GM10266 (cell line): ENCODE results near the gene MED15.

Experiments used
- DNase-seq: peaks from one replicate; pipeline ENCODE4 v3.0.0; 2012; ENCODE audit errors: extremely low spot score
- TF ChIP-seq, protein P1 (sequence below): IDR thresholded peaks from 2 replicates; pipeline ENCODE4 v1.5.1; 2012; ENCODE audit warnings: mild to moderate bottlenecking, low read depth; ENCODE audit not compliant: control insufficient read depth, insufficient read depth; ENCODE audit errors: missing control alignments

Gene MED15

DNA sequence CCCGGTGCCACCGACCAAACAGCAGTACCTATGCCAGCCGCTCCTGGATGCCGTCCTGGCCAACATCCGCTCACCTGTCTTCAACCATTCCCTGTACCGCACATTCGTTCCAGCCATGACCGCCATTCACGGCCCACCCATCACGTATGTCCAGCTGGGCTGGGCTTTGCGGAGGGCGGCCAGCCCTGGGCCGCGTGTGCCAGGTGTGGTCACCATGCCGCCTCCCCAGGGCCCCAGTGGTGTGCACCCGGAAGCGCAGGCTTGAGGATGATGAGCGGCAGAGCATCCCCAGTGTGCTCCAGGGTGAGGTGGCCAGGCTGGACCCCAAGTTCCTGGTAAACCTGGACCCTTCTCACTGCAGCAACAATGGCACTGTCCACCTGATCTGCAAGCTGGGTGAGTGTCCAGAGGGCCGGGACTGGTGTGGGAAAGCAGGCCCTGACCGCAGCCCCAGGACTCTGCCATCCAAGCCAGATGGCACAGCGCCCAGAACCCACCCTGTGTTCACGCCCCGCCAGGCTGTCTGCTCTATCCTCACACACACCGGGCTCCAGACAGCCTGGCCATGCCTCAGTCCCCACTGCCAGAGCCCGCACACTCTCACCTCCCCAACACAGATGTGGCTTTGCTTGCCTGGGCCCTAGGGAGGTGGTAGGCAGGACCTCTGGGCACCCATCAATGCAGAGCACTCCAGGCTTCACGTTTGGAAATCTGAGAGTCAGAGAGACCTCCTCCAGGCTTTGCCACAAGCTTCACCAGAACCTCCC is 77.6 kb downstream of the MED15 start:
- DNase-seq, result no peak
- TF ChIP-seq, protein P1, sequence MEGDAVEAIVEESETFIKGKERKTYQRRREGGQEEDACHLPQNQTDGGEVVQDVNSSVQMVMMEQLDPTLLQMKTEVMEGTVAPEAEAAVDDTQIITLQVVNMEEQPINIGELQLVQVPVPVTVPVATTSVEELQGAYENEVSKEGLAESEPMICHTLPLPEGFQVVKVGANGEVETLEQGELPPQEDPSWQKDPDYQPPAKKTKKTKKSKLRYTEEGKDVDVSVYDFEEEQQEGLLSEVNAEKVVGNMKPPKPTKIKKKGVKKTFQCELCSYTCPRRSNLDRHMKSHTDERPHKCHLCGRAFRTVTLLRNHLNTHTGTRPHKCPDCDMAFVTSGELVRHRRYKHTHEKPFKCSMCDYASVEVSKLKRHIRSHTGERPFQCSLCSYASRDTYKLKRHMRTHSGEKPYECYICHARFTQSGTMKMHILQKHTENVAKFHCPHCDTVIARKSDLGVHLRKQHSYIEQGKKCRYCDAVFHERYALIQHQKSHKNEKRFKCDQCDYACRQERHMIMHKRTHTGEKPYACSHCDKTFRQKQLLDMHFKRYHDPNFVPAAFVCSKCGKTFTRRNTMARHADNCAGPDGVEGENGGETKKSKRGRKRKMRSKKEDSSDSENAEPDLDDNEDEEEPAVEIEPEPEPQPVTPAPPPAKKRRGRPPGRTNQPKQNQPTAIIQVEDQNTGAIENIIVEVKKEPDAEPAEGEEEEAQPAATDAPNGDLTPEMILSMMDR, result no peak

DNA sequence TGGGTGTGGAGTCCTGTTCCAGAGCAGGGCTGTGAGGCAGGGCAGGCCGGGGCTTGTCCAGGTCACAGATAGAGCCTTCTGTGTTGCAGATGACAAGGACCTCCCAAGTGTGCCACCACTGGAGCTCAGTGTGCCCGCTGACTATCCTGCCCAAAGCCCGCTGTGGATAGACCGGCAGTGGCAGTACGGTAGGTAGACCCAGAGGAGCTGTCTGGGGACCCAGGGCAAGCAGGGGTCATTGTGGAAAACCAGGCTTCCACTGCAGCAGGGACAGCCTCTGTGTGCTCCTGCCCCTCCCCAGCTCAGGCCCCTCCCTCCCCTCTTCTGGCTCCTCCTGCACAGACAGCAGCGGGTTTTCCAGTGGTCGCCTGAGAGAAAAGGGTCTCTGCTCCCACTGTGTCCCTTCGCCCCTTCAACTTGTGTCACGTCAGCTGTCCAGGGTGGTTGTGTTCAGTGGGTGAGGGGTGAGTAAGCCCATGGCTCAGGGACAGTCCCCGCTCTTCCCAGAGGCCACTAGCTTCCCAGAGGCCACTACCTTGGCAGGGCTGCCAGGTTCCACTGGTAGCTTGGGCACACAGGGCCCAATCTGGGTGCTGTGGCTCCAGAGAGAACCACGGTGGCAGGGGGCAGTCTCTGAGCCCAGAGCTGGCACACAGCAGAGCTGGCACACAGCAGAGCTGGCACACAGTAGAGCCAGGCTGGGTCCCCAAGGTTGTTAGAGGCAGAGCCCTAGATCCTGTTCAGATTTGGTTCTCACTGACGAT is 78.4 kb downstream of the MED15 start:
- no peak for DNase-seq
- TF ChIP-seq, protein P1, result no peak

DNA sequence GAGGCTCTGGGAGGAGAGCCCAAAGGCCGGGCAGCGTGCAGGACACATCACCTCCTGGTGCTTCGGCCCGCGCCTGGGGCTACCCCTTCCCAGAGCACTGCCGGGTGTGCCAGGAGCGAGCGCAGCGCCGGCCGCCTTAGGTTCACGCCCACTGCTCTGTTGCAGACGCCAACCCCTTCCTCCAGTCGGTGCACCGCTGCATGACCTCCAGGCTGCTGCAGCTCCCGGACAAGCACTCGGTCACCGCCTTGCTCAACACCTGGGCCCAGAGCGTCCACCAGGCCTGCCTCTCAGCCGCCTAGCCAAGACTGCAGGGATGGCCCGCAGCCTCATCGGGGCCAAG is 79.0 kb downstream of the MED15 start:
- TF ChIP-seq, protein P1, result no peak
- no peak for DNase-seq

DNA sequence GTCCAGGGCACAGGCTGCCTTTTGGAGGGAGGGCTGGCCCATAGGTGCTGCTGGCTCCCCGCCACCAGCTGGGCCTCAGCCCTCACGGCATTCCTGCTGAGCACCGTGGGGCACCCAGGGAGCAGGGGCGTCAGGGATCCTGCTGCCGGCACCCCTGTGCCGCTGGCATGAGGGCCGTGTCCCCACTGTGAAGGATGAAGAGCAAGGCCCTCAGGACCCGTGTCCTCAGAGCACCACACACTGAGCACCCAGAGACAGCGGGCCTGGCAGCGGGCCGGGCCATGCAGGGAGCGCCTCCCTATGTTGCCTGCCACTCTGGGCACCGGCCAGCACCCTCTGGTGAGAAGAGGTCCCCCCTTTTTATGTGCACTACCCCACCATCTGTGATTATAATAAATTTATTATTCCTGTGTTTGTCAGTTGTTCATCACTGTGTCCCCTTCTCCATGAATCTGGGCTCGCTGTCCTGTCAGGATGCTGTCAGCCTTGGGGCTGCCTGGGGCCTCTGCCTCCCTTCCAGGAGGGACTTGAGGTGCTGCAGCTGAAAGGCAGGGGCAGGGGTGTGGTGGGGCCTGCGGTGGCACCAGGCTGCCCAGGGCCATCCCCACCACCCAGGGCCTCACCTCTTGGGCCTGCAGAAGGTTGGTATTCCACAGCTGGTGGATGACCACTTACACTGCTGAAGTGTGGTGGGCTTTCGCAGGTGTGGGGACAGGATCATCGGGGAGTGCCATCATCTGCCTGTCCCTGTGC is 80.0 kb downstream of the MED15 start:
- TF ChIP-seq, protein P1, result no peak

DNA sequence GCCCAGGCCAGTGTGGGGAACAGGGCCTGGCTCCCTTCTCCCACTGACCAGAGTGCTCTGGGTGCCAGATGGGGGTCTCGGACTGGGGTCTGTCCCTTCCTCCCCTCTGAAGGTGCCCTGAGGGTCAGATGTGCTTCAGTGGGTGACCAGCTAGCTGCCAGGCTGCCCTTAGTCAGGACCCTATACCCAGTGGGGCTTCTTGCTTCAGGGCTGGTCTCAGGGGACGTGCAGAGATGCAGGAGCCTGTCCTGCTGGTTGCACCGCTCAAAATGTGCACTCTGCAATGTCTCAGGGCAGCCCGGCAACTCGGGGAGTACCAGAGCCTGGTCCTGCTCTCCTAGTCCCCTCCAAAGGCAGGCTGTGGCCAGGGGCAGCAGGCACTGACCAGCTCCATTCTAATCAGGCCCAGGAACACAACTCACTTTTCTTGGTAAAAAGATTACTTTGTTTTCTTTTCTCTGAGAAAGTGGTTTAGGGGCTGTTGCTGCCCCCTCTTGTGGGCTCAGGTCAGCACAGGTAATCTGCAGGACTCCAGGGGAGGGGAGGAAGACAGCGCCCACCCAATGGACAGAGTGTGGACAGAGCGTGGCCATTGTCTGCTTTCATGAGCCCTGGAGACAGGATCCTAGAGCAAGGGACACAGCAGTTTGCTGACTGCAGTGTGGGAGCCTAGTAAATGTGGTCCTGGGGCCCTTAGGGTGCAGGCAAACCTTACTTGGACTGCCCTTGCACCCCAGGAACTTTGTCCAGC is 80.9 kb downstream of the MED15 start:
- TF ChIP-seq, protein P1, result no peak
- DNase-seq, result no peak

More for the DNA sequence above, 80.0 kb downstream of the MED15 start:
- DNase-seq, result no peak

DNA sequence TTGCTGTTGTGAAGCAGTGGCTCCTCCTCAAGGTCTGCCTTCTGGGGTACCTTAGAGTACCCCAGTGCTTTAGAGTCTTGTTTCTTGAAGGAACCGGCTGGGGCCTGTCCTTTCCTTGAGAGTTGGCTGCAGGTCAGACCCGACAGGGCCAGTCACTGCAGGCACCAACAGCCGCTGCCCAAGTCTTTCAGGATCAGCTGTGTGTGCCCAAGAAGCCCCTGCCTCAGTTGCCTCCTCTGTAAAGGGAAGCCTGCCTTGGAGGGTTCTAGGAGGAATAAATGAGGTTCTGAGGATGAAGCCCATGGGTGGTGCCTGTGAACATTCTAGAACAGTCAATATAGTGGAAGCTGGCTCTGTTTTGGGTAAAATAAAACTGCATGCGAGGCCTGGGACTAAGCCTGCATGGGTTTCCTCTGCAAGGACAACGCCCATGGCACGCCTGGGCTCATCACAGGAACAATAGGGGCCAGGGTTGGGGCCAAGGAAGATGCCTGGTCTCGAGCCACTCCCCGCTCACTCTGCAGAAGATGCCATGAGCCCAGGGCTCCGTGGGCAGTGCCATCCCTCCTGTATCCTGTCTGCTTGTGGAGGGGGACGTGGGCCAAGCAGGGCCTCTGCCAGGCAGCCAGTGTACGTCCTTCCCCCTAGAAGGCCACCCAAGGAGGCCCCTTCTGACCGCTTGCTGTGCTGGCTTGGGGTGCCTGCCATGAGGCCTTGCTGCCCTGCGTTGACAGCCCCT is 81.6 kb downstream of the MED15 start:
- no peak for DNase-seq
- TF ChIP-seq, protein P1, result no peak
